IPS DF 6.9 (cell line): ENCODE results near the gene TMEM87B.
"Not testable (repeated sequence)": the region's sequence is repeated elsewhere in the genome, so short reads cannot be mapped to it uniquely, and the experiment has no call there.

Experiments
- DNase-seq: peaks from one replicate; pipeline ENCODE4 v3.0.0-alpha.2; 2013; ENCODE audit warnings: low read depth, low spot score
- H3K27ac ChIP-seq: one replicate; pipeline ENCODE4 v1.5.1; 2013; ENCODE audit warnings: low read length, control low read depth
- H3K27me3 ChIP-seq: 2 replicates; pipeline ENCODE4 v1.6.1; 2013; ENCODE audit warnings: mild to moderate bottlenecking, low read length; ENCODE audit not compliant: control insufficient read depth, insufficient read depth
- H3K36me3 ChIP-seq: 2 replicates; pipeline ENCODE4 v1.6.1; 2013; ENCODE audit warnings: low read length; ENCODE audit not compliant: control insufficient read depth, insufficient read depth
- H3K4me1 ChIP-seq: 2 replicates; pipeline ENCODE4 v1.6.1; 2013; ENCODE audit warnings: low read length; ENCODE audit not compliant: control insufficient read depth, insufficient read depth
- H3K4me3 ChIP-seq: 2 replicates; pipeline ENCODE4 v1.5.1; 2013; ENCODE audit warnings: mild to moderate bottlenecking, low read length
- H3K9me3 ChIP-seq: 2 replicates; pipeline ENCODE4 v1.6.1; 2013; ENCODE audit warnings: low read length, inconsistent platforms; ENCODE audit not compliant: control insufficient read depth, insufficient read depth
- WGBS: extraction: QIAGEN DNeasy Blood & Tissue Kit; methylation state at CpG from one replicate; pipeline ENCODE4 v1.1.7; 2013; ENCODE audit warnings: mixed read lengths, missing lambda C conversion rate; ENCODE audit not compliant: insufficient read length, insufficient coverage; 5-methylcytosine and 5-hydroxymethylcytosine counted together

The TMEM87B gene

DNA sequence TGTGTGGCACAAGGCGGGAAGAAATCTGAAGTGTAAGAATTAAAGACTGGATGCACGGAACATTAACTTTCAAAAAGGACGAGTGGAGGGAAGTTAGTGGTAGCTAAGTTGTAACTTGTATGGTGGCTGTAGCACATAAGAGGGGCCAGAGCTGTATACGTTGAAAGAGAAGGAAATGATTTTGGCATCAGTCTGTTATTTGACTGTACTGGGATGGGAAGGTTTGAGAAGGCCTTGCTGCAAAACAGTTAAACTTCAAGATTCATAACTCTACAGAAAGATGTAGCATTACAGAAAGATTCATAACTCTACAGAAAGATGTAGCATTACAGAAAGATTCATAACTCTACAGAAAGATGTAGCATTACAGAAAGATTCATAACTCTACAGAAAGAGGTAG, 58.3 kb downstream of the TMEM87B start:
- H3K4me1 ChIP-seq, H3K9me3 ChIP-seq, DNase-seq, H3K27me3 ChIP-seq, H3K4me3 ChIP-seq, H3K36me3 ChIP-seq, H3K27ac ChIP-seq: not testable (repeated sequence)
- WGBS, result no CpG with 5 or more reads among the region's 4 CpGs

DNA sequence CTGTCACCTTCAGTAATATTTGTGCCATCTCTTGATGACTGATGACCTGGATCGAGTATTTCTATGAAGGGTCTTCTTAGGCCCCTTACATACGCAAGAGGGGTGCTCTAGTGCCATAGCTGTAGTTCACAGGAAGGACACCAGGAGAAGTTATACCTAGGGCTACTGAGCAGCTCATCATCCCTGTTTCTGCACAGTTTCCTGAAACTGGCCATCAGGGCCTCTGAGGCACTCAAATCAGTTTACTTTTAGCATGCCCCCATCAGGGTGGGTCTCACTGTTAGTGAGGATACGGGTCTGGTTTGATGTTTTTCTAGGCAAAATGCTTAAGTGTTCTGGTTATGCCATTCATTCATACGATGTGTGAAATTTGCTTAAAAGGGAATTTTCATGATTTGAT, 63.1 kb downstream of the TMEM87B start:
- no CpG with 5 or more reads among the region's 4 CpGs for WGBS
- H3K27me3 ChIP-seq, result no peaks in the 10 kb centered on the region

DNA sequence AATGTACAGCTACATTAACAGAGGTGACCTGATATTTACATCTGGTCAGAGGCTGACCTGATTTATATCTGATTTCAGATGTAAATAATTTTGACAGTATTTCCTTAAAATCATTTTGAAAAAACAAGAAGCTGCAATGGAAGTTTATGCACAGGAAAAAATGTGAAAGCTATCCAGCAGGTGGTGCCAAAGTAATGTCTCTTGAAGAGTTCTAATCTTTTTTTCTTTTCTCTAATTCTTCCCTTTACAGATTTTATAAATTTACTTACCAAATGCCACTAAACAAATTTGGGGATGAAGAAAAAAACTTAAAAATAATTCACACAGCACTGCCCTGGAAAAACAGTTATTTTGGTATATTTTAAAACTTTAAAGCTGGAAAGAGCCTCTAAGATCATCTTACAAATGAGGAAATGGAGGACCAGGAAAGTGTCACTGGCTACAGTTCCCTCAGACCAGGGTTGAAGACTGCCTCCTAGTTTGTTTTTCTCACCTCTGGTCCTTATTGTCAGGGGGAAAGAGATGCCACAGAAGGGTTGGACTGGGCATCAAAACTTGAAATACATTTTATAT, 66.7 kb downstream of the TMEM87B start:
- DNase-seq, result no peak
- Histone ChIP-seq H3K9me3 (no peaks in the 10 kb centered on the region), H3K27me3 (no peaks in the 10 kb centered on the region), H3K4me3 (no peak overlapping the region), H3K36me3 (no peaks in the 10 kb centered on the region), H3K4me1 (no peaks in the 10 kb centered on the region), H3K27ac (no peak overlapping the region)

More for the DNA sequence above, 63.1 kb downstream of the TMEM87B start:
- DNase-seq, result no peak
- Histone ChIP-seq H3K36me3 (no peaks in the 10 kb centered on the region), H3K9me3 (no peaks in the 10 kb centered on the region), H3K27ac (no peak overlapping the region), H3K4me3 (no peak overlapping the region), H3K4me1 (no peaks in the 10 kb centered on the region)

DNA sequence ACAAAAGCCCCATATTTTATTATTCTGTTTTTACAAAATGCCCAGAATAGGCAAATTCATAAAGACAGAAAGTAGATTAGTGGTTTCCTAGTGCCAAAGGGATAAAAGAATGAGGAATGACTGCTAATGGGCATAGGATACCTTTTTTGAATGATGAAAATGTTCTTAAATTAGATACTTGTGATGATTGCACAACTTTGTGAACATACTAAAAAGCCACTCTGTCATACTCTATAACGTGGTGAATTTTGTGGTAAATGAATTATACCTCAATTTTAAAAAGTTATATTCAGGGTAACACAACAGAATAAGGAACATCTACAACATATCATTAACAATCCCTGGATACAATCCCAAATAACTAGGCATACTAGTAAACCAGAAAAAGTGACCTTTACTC, 74.0 kb downstream of the TMEM87B start:
- H3K4me1 ChIP-seq, result no peaks in the 10 kb centered on the region
- H3K27me3 ChIP-seq, result no peaks in the 10 kb centered on the region
- no peaks in the 10 kb centered on the region for H3K36me3 ChIP-seq
- H3K9me3 ChIP-seq, result no peaks in the 10 kb centered on the region
- H3K4me3 ChIP-seq, result no peak overlapping the region
- H3K27ac ChIP-seq, result no peak overlapping the region
- no CpG with 5 or more reads among the region's 1 CpG for WGBS
- no peak for DNase-seq

DNA sequence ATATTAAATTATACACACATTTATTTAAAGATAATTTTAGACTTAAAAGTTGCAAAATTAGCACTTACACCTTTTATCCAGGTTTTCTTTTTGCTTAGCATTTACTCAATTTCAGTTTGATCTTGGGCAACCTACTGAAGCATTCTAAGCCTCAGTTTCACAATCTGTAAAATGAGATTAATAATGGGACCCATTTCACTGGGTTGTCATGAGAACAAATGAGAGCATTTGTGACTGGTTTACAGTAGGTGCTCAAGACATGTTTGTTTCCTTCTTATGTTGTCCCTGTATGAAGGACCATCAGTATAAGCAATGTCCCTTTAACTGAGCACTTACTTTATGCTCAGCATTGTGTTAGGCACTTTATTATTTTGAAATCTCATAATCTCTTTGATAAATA, 78.3 kb downstream of the TMEM87B start:
- Histone ChIP-seq H3K27me3 (peaks cover 17% of the 10 kb centered on the region), H3K4me3 (no peak overlapping the region), H3K27ac (no peak overlapping the region), H3K36me3 (no peaks in the 10 kb centered on the region), H3K9me3 (no peaks in the 10 kb centered on the region), H3K4me1 (no peaks in the 10 kb centered on the region)
- no peak for DNase-seq

DNA sequence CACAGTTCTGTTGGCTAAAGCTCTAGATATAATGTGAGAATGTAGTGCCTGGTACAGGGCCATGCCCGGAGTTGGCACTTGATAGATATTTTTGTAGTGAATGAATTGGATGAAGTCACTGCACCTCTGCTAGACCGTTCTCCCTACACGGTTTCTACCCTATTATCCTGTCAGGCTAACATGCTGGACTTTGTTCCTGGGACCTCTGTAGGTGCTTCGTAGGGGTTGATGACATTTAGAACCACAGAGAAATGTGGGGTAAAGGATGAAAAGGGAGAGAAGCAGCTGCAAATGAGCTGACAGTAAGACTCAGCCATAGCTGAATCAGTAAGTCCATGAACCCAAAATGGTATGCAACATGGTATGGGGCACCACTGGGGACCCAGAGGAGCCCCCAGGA, 79.1 kb downstream of the TMEM87B start:
- H3K27ac ChIP-seq, result no peak overlapping the region
- no CpG with 5 or more reads among the region's 4 CpGs for whole genome bisulfite sequencing
- H3K4me3 ChIP-seq, result no peak overlapping the region
- no peaks in the 10 kb centered on the region for H3K36me3 ChIP-seq
- no peaks in the 10 kb centered on the region for H3K9me3 ChIP-seq
- no peaks in the 10 kb centered on the region for H3K4me1 ChIP-seq
- no peak for DNase-seq
- peaks cover 18% of the 10 kb centered on the region for H3K27me3 ChIP-seq

DNA sequence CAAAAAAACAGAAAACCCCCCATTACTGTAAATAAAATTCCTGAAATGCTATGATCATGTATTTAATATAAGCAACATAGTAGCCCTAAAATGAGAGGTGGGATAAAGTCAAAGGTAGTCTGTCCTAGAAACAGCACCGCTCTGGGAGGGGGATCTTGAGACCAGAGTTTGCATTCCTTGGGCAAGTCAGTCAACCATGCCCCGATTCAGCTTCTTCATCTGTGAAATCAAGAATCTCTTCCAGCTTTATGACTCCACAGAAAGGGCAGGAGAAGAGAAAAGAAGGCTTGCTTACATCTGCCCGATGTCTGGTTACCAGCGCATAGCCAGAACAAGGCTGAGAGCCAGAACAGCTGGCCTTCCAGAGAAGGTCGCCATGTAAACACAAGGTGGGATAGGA, 81.0 kb downstream of the TMEM87B start:
- no CpG with 5 or more reads among the region's 5 CpGs for WGBS
- Histone ChIP-seq H3K36me3 (no peaks in the 10 kb centered on the region), H3K4me3 (no peak overlapping the region), H3K9me3 (no peaks in the 10 kb centered on the region), H3K4me1 (no peaks in the 10 kb centered on the region), H3K27me3 (peaks cover 29% of the 10 kb centered on the region), H3K27ac (no peak overlapping the region)
- DNase-seq, result no peak

DNA sequence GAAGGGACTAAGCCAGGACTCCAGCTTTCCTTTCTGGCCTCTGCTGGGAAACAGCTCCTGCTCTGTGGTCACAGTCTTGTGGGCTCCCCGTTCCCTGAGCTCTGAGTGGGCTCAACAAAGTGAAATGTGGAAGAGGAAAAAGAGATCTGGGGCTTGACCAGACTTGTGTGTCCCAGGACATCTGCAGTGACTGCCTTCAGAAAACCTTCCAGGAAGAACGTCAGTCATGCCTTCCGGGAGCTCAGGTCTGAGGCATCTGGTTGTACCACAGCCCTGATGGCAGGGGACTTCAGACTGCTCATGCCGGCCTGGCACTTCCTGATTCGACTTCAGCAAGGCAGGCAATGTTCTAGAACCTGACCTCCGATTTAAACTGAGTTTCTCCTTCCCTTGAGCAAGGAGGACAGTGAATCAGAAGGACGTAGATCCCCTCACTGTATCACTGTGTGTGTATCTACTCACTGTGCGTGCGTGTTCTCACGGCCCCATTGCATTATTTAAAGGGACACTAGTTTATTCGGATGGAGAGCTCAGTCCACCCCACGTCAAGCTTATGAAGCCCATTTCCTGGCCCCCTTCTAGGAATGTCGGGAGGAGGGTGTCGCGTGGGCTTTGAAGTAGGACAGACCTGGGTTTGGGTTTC, 82.6 kb downstream of the TMEM87B start:
- peak overlapping the region; percentile 71; the same call in 1 of the 2 replicates for H3K4me3 ChIP-seq
- peaks cover 36% of the 10 kb centered on the region for H3K27me3 ChIP-seq
- no peaks in the 10 kb centered on the region for H3K9me3 ChIP-seq
- H3K36me3 ChIP-seq, result no peaks in the 10 kb centered on the region
- DNase-seq, result no peak
- H3K27ac ChIP-seq, result no peak overlapping the region
- WGBS, result no CpG with 5 or more reads among the region's 15 CpGs
- H3K4me1 ChIP-seq, result no peaks in the 10 kb centered on the region

DNA sequence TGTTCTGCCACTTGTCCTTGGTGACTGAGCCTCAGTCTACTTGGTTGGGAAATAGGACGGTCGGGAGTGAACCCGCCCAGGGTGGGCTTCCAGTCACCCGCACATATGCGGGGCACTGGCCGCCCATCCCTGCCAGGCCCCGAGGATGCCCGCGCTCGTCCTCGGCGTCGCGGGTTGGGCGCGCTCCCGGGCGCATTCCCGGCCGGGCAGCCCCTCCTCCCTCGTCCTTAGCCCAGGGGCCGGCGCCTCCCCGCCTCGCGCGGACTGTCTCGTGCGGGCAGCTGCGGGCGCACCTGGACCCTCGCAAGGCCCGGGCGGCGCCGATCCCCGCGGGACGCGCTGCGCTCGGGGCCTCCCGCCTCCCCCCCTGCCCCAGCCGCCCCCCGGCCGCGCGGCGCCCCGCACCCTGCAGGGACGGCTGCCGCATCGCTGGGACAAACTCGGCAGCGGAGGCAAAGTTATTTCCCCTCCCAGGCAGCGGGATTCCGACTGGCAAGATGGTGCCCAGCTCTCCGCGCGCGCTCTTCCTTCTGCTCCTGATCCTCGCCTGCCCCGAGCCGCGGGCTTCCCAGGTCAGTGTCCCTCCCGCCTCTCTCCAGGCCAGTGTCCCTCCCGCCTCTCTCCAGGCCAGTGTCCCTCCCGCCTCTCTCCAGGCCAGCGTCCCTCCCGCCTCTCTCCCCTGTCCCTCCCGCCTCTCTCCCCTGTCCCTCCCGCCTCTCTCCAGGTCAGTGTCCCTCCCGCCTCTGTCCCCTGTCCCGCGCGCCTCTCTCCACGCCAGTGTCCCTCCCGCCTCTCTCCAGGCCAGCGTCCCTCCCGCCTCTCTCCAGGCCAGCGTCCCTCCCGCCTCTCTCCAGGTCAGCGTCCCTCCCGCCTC, 83.3 kb downstream of the TMEM87B start, which contains the start of gene FBLN7:
TSS of gene FBLN7 (plus strand) at position 227 of the 874 bp plus-strand sequence. CDS start at position 498, 271 bp downstream.
- no peaks in the 10 kb centered on the region for H3K36me3 ChIP-seq
- peak within 1 kb of the TSS; percentile 71; the same call in 1 of the 2 replicates for H3K4me3 ChIP-seq
- H3K27ac ChIP-seq, result no peak within 1 kb of the TSS
- no peaks in the 10 kb centered on the region for H3K9me3 ChIP-seq
- peaks cover 36% of the 10 kb centered on the region for H3K27me3 ChIP-seq
- no CpG with 5 or more reads among the region's 84 CpGs for WGBS
- DNase-seq, result no peak
- no peaks in the 10 kb centered on the region for H3K4me1 ChIP-seq

DNA sequence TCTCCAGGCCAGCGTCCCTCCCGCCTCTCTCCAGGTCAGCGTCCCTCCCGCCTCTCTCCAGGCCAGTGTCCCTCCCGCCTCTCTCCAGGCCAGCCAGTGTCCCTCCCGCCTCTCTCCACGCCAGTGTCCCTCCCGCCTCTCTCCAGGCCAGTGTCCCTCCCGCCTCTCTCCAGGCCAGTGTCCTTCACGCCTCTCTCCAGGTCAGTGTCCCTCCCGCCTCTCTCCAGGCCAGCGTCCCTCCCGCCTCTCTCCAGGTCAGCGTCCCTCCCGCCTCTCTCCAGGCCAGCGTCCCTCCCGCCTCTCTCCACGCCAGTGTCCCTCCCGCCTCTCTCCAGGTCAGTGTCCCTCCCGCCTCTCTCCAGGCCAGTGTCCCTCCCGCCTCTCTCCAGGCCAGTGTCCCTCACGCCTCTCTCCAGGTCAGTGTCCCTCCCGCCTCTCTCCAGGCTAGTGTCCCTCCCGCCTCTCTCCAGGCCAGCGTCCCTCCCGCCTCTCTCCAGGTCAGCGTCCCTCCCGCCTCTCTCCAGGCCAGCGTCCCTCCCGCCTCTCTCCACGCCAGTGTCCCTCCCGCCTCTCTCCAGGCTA, 84.1 kb downstream of the TMEM87B start:
- WGBS, result no CpG with 5 or more reads among the region's 32 CpGs
- not testable (repeated sequence) for H3K36me3 ChIP-seq, H3K4me1 ChIP-seq, DNase-seq, H3K9me3 ChIP-seq, H3K27ac ChIP-seq
- H3K27me3 ChIP-seq, result peaks cover 36% of the 10 kb centered on the region
- peak overlapping the region; percentile 71; the same call in 1 of the 2 replicates for H3K4me3 ChIP-seq
